Activated T-cell treated with anti-CD3 and anti-CD28 coated beads for 24 hours (primary cell): ENCODE measurements around the gene NOSTRIN.
"Not testable (repeated sequence)": the region's sequence is repeated elsewhere in the genome, so short reads cannot be mapped to it uniquely, and the experiment has no call there.

ENCODE experiments used
- DNase-seq: peaks from one replicate; pipeline ENCODE4 v3.0.0-alpha.2; 2020; ENCODE audit warnings: low read depth

NOSTRIN gene, protein sequence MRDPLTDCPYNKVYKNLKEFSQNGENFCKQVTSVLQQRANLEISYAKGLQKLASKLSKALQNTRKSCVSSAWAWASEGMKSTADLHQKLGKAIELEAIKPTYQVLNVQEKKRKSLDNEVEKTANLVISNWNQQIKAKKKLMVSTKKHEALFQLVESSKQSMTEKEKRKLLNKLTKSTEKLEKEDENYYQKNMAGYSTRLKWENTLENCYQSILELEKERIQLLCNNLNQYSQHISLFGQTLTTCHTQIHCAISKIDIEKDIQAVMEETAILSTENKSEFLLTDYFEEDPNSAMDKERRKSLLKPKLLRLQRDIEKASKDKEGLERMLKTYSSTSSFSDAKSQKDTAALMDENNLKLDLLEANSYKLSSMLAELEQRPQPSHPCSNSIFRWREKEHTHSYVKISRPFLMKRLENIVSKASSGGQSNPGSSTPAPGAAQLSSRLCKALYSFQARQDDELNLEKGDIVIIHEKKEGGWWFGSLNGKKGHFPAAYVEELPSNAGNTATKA

DNA sequence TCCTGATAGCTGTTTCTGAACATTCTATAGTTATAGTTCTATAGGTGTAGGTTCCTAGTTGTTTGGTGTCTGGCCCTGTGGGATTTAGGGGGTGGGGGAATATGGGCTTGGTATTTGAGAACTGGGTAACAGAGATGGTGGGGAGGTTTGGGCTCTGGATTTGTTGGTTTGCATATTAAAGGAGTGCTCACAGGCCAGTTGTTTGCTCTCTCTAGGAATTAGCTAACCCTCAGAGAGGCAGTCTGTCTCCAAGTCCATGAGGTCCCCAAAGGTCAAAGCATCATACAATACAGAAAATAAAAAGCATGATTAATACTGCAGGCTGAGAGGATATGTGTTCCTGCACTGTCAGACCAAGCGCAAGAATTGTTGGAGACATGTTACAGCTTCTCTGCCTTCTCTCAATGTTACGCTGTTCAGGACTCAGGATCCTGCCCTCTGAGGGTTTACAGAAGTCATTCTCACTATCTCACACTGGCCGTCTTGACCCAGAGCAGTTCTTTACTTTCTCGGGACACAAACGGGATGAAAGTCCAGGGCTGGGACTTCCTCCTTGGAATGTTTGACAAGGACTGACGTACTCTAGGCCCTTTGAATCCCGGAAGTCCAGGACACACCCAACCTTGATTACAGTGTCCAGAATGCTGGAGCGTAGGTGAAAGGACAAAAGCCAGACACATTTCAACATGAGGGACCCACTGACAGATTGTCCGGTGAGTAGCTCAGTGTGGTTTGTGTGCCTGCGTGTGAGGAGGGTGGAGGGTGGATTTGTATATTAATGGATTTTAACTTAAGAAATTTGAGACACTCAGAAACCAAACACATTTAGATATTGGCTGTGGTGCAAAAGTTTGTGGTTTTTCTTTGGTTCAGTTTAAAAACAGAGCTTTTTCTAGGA is at the start of gene NOSTRIN:
TSS of gene NOSTRIN (plus strand) at position 677 of the 898 bp plus-strand sequence. CDS start at position 687, 10 bp downstream.
- DNase-seq = no peak

DNA sequence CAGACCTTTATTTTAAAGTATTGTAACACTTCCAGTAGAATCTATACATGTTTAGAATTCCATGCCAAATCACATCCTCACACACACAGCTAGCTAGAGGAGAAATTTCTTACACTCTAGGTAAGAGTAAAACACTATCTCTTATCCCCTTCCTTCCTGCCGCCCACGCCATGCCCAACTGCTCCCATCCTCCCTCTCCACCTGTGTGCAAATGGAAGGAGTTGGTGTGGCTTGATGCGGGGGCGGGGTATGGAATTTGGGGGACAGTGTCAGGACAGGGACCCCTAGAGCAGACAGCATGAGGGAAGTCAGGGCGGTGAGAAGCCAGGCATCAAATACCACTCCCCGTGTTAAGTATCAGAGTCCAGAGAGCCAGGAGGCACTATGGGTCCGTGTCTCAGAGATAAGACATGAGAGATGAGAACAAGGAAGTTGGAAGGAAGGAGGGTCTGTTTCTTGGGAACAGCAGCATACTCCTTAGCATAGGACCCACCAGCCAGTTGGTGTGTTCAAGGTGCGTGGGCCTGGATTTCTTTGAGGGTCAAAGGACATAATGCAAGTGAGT is 48.6 kb upstream of the NOSTRIN start:
- DNase-seq = no peak

DNA sequence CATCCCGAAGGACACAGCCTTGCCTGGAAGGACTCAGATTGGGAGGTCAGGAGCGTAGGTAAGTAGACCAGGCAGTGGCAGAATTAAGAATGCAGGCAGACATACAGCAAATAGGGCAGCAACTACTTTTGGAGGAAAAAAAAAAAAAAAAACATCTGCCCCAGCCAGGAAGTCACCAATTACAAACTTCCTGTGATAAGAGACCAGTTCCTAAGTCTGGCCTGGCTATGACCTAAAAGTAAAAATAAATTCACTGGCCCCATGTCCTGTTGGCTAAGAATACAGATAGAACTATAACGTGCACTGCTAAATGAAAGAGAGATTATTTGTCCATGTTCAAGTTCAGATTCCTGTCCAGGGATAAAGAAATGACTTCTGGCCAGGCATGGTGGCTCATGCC is 45.2 kb upstream of the NOSTRIN start:
- DNase-seq = no peak

DNA sequence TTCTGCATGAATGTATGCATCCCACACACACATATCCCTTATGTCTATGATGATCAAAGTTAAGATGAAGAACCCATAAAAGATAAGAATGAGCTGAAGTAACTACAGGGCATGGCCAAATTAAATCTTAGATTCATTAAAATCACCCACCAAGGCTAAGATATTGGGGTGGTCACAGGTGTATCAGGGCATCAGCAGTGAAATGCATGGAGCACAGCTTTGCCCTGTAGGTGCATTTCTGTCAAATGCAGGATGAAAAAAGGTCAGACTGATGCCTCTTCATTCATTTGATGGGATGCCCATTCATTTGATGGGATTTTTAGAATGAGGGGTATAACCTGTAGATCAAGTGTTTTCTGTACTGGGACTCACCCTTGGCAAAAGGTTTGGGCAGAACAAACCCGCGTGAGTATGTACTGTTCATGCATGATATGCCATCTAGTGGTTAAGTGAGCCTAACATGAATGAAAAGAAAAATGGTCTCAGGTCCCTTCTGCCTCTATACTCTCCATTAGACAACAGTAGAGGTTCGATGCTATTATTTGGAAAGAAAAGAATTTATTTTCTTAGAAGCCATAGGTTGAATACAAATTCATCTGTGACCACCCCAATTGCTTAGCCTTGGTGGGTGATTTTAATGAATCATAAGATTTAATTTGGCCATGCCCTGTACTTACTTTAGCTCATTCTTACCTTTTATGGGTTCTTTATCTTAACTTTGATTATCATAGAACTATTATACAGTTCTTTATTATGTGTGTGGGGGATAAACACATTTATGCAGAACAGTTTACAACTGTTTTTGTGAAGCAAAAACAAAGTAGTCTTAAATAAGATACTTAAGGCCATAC is 43.2 kb upstream of the NOSTRIN start:
- DNase-seq = no peak

DNA sequence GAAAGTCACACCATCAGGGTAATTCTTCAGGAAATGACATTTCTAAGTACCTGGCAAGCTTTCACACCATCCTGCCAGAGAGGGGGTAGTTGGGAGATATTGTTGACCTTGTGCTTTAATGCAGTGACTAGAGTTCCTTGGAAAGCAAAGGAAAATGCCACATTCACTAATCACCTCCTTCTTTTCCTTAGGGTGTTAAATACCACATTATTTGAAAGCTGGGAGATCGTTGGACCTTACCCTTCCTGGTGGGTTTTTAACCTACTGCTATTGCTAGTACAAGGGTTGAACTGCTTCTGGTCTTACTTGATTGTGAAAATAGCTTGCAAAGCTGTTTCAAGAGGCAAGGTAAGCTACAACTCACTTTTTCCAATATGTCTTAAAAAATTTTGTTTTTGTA is 37.0 kb upstream of the NOSTRIN start:
- DNase-seq = no peak

DNA sequence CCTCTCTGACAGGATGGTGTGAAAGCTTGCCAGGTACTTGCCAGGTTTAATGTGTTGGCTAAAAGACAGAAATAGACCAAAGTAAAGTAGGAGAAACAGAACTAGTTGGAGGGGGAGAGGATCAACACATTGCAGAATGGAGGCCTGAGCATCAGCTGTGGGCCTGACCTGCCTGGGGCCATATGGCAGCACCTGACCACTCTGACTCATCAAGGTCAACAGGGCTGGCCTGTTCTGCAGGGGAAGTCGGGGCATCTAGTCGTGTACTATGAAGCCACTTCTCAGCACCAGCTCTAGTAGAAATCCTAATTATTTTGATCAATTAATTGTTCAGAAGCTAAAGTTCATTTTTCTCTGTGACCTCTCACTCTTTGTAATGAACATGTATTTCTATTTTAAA is 35.8 kb upstream of the NOSTRIN start:
- no peak for DNase-seq

DNA sequence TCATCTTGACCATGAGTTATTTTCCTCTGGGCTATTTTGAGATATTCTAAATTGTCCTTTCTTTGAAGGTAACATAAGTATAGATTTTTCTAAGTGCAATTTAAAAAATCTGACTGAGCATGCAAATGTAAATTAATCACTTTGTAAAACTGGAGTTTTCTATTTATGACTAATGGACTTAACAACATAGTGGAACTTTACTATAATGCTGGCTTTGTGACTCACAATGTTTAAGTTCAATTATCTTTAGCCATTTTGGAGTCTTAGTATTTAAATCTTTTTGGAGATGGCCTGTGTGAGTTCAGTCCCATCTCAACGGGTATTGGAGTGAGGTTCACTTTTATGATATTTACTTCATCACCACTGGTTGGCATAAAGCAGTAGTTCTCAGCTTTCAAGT is 35.2 kb upstream of the NOSTRIN start:
- no peak for DNase-seq

DNA sequence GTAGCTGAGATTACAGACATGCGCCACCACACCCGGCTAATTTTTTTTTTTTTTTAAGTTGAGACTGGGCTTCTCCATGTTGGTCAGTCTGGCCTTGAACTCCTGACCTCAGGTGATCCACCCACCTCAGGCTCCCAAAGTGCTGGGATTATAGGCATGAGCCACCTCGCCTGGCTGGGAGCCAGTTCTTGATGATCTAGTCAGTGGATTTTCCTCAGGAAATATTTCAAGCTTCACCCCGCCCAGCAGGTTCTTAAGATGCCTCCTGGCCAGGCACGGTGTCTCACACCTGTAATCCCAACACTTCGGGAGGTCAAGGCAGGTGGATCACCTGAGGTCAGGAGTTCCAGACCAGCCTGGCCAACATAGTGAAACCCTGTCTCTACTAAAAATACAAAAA is 34.1 kb upstream of the NOSTRIN start:
- DNase-seq = not testable (repeated sequence)

DNA sequence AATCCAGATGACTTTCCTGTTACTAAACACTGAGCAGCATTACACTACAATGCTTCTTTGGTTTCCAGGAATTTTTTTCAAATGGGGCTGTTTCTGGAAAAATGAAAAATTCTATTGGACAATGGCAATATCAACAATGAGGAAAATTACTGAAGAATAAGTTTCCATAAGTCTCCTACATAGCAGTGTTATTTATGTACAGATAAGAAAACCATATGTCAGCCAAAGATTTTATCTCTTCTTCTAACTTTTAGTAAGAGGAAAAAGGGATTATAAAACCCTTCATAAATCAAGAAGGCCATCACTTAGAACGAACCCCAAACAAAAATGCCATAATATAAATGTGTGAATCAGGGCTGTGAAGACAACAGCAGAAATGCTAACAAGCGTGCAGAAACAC is 31.6 kb upstream of the NOSTRIN start:
- no peak for DNase-seq

DNA sequence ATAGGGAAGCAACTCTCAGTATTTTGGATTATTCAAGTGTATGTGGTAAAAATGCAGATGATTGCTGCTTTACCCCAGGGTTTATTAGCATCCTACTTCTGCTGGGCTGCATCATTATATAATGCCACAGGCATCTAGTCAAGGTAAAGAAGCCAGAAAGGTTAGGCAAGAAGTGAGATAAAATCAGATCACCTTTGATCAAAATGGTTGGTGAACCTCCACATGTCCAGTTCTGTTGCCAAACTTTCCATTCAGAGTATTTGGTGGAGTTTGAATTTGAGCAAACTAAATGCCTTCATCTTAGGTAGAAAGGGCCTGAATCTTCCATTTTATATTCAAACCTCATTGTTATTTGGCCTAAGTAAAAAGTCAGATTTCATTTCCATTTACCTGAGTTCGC is 29.7 kb upstream of the NOSTRIN start:
- DNase-seq = no peak

DNA sequence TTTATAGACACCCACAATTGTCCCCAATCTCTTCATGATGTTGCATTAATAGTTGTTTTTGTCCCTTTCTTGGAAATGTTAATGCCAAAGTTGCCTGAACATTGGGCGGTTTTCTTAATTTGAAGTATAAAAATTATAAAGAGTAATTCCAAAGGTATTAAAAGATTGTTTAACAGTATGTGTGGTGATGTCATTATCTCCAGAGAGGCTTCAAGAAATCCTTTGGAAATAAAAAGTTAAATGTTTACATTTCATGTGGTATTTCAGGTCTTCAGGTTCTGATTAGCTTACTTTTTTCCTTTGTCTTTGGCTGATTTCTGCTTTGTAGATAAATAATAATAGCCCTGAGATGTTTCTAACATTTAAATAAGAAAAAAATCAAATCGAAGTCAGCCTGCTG is 29.3 kb upstream of the NOSTRIN start:
- DNase-seq = no peak

DNA sequence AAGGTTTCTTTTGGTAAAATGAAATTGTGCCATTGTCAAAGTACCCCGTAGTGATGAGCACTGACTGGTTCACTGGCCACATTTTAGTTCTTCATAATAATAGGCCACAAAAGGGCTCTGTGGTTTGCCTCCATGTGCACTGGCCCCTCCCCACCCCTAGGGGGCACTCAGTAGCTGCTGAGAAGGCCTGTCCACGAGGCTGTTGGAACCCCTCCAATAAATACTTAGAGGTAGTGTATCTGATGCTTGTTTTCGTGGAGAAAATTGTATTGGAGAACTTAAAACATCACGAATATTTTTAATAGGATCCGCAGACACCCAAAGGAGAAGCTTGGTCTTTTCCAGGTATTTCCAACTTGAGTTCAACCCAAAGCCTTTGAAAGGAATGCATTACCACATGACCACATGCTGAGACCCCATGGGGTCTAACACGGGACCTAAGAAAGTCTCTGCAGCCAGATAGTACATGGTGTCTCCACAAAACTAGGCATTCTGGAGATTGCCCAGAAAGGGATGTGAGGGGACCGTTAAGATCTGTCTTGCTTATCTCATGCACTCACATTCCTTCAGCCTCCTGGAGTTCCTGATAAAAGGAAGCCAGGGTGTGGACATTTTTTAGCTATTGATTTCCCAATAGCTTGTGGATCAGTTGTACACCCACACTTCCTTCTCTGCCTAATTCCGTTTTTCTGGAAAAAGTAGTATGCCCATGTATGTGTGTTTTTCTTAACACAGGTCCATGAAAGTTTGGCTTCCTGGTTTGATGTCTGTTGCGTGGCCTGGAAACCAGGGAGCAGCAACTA is 28.5 kb upstream of the NOSTRIN start:
- peak; percentile 11 for DNase-seq

DNA sequence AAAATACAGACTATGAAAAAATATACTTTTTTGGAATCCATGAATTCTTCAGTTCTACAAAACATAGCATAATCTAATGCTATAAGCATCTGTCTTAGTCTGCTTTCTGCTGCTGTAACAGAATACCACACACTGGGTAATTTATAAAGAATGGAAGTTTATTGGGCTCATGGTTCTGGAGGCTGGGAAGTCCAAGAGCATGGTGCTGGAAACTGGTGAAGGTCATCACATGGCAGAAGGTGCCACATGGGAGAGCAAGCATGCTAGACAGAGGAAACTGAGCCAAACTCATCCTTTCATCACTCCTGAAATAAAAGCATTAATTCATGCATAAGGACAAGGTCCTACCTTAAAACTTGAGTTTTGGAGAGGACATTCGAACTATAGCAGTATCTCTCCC is 26.6 kb upstream of the NOSTRIN start:
- no peak for DNase-seq

DNA sequence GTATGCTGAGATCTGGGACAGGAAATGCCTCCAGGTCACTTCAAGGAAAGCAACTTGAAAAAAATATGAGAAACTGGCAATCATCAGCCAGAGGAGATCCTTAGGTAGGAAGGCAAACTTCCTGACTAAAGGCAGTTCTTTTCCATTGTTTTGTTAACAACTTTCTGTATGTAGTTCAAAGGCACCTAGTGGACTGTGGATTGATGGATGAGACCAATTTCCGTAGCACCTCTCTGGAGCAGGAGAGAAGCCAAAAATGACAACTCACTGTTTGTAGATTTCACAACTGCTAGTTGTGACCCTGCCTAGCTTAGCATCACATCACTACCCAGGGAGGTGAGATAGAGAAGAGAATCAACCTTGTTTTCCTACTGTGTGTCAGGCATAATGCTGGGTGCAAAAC is 21.8 kb upstream of the NOSTRIN start:
- DNase-seq = no peak

DNA sequence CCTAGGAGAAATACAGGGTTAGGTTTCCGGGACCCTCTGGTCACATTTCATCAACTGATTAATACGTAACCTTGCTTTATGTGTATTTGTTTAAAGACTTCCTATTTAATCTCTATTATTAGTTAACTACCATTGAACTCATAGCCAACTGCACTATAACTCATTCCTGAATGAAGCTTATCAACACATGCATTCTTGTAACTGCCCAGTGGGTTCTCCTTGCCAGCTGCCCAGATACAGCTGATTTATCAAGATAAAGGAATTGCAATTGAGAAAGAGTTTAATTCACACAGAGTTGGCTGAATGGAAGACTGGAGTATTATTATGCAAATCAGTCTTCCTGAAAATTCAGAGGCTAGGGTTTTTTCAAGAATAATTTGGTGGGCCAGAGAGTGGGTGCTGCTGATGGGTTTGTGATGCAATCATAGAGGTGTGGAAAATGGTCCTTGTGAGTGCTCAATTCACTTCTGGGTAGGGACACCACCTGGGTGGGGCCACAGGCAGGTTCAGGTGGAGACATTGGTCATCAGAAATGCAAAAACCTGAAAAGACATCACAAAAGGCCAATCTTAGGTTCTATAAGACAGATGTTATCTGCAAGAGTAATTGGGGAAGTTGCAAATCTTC is 21.1 kb upstream of the NOSTRIN start:
- no peak for DNase-seq

DNA sequence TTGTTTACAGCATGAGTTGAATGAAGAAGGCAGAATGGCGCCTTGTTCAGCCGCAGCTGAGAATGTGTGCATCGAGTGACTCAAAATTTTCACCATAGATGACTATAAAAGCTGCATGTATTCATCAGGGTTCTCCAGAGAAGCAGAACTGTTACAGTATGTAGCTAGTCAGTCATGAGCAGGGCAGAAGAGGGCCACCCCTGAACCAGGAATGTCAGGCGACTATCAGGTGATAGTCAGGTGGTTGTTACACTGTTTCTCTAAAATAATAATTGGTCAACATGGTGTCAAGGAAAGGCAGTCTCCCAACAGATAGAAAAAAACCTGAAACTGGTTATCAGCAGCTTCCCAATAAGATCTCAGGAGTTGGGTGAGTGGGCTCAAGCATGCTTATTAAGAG is 20.2 kb upstream of the NOSTRIN start:
- DNase-seq = no peak

DNA sequence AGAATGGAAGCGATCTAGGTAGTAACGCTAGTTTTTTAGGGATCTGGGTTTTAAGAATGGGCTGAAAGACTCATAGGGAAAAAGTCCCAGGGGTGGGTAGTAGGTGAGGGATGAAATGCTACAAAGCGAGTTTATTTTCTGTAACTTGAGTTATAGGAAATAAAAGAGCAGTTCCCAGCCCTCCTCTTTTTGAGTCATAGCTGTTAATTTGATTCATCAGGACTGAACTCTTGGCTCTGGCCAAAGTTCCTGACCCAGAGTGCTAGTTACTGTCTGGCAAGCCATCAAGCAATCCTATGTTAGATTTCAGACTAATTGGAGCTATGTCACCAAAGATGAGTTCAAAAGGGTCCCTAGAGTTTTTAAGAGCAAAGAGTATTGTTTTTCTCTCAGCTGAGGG is 17.4 kb upstream of the NOSTRIN start:
- no peak for DNase-seq

DNA sequence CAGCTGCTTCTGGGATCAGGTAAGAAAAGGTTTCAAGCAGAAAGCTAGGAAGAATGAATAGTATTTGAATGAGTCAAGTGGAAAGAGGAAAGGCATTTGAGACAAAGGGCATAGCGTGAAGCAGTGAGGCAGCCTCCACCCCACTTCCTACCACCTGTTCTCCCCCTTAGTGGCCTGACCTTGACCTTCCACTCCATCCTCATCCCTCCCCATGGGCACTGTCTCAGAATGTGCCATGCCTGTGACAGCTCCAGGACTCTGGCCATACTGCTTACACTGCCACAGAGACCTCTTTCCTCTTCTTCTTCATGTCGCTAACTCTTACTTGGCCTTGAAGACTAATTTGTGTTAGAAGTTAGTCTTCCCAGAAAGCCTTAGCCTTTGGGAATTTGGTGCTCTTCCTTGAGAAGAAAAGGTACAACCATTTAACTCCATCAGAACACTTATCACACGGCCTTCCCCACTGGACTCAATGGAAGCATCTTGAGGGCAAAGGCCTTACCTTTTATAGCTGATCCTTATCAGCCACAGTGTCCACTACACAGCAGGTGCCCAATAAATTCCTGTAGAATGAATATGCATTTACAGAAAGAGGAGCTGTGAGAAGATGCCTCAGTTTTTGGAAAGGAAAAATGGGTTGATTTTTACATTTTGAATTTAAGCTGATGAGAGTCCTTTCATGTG is 15.2 kb upstream of the NOSTRIN start:
- no peak for DNase-seq

DNA sequence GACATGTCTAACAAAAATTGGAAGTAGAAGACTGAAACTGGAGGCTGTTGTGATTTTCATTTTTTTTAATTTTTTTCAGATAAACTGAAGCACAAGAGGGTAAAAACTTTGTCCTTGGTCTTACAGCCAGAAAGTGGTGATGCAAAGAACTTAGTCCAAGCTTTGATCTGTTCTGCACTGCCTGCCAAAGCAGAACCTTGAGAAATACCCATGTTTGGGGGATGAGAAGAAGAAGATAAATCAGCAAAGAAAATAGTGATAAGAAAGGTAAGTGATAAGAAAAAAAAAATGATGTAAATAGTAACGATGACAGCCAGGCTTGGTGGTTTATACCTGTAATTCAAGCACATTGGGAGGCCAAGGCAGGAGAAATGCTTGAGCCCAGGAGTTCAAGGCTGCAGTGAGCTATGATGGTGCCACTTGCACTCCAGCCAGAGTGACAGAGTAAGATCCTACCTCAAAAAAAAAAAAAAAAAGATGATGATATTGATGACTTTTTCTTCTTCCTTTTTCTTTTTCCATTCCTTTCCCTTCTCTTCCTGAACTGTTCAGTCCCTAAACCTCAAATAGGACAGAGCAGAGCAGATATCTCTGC is 14.6 kb upstream of the NOSTRIN start:
- no peak for DNase-seq
